ENCODE results near the gene C1orf56.

C1orf56 gene

GRCh38 chr1:151047591-151047924 lies at the start of gene C1orf56:
Gene C1orf56, plus strand, starts transcription at chr1:151047751. Its CDS starts 97 bp downstream, at chr1:151047848.
- peak; percentile 59 for DNase-seq (ENCODE audit: low read depth)
- H3K4me3 ChIP-seq (replicated peaks; ENCODE audit: low read depth, low read length), result peak within 1 kb of the TSS; percentile 72
- TF ChIP-seq CTCF (IDR thresholded peaks at IDR 0.05; ENCODE audit: low read length, missing control alignments), result no peak

GRCh38 chr1:150997949-150998348 lies 49.6 kb upstream of the C1orf56 start:
- H3K4me3 ChIP-seq (replicated peaks; ENCODE audit: low read depth, low read length), result no peak overlapping the region
- no peak for TF ChIP-seq CTCF (IDR thresholded peaks at IDR 0.05; ENCODE audit: low read length, missing control alignments)
- no peak for DNase-seq (ENCODE audit: low read depth)

- TF ChIP-seq CTCF (IDR thresholded peaks at IDR 0.05; ENCODE audit: low read length, missing control alignments), result no peak
- DNase-seq (ENCODE audit: low read depth), result peak; percentile 78
- no peak overlapping the region for H3K4me3 ChIP-seq (replicated peaks; ENCODE audit: low read depth, low read length)
Measured at GRCh38 chr1:150999051-150999674, 48.4 kb upstream of the C1orf56 start.

DNA sequence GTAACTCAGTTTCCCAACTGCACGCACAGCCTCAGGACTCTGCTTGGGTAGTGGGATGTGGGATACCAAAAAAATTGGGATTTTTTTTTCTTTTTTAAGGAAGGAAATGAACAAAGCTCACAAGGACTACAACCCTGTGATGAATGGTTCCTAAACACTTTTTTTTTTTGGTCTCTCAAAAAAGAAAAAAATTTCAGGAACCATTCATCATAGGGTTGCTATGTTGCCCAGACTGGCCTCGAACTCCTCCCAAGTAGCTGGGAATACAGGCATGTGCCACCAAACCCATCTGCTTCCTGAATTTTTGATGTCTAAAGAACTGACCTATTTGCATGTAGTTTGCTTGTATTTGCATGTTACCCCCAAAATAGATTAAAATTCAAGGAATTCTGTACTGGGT lies 47.6 kb upstream of the C1orf56 start:
- H3K4me3 ChIP-seq (replicated peaks; ENCODE audit: low read depth, low read length), result no peak overlapping the region
- no peak for TF ChIP-seq CTCF (IDR thresholded peaks at IDR 0.05; ENCODE audit: low read length, missing control alignments)
- DNase-seq (ENCODE audit: low read depth), result no peak

DNA sequence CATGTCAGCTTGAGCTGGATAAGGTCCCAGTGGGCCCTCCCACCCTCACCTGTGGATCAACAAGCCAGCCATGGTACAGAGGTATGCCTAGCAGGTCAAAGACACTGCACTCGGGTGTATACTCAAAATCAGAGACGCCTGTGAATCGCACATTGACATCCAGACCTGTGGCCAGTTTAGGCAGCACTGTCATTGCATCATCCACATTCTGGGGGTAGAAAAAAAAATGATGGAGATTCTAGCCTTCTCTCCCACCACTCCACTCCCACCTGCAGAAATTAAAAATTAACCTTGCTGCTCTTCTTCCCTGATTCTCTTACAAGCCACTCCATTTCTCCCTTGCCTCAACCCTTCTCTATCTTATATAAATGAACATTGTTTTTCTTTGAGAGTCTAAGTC lies 47.1 kb upstream of the C1orf56 start:
- no peak for DNase-seq (ENCODE audit: low read depth)
- no peak overlapping the region for H3K4me3 ChIP-seq (replicated peaks; ENCODE audit: low read depth, low read length)
- TF ChIP-seq CTCF (IDR thresholded peaks at IDR 0.05; ENCODE audit: low read length, missing control alignments), result no peak

DNA sequence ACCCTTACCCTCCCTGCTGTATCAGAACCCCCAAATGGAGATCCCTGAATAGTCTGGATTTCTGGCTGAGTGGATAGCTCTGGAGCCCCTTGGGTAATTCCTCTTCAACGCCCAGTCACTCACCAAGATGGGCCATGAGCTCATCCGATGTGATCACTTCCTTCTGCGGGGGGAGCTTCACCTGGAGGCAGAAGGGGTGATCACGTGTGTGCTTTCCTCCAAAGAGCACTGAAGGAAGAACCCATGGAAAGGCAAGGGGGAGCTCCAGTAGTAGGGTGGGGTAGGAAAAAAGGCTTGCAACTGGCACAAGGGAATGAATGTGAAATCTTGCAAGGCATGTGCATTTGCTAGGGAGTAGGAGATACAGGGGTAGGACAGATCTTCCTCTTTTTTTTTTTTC lies 45.9 kb upstream of the C1orf56 start:
- DNase-seq (ENCODE audit: low read depth), result no peak
- no peak for TF ChIP-seq CTCF (IDR thresholded peaks at IDR 0.05; ENCODE audit: low read length, missing control alignments)
- H3K4me3 ChIP-seq (replicated peaks; ENCODE audit: low read depth, low read length), result no peak overlapping the region

DNA sequence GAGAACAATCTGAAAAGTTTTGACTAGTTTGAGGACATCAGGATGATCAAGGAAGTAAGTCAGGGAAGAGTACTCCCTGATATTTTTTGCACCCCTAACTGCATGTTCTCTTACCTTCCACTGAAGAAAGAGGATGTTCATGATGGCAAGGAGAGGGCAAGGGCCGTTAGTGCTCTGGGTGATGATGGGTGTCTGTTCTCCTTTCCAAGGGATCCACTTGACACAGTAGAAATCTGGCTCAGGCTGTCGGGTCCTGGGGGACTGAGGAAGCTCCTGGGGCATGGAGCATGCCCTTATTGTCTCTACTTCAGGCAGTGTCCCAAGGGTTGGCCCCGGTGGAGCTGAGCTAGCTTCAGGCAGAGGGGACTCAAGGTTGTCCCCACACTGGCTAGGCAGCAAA lies 45.5 kb upstream of the C1orf56 start:
- H3K4me3 ChIP-seq (replicated peaks; ENCODE audit: low read depth, low read length), result no peak overlapping the region
- no peak for TF ChIP-seq CTCF (IDR thresholded peaks at IDR 0.05; ENCODE audit: low read length, missing control alignments)
- DNase-seq (ENCODE audit: low read depth), result no peak

Data from fibroblast of pulmonary artery (primary cell).